Neural cell (in vitro differentiated cells): ENCODE measurements around the gene STRN. TPM values are rescaled to one million over a fixed set of nuclear protein-coding genes. Genes with fewer than 3 reads are reported as not detected.

Experiments
- H2AFZ ChIP-seq: fragments of 200-600, 300-800 bp; sonication (generic), shearing (Covaris generic); 2 replicates; pipeline ENCODE4 v1.6.0; 2014; ENCODE audit warnings: low read depth, mild to moderate bottlenecking, antibody characterized with exemption, low read length, moderate library complexity
- H3F3A ChIP-seq: fragments of 200-600 bp; shearing (Covaris generic); 2 replicates; pipeline ENCODE4 v1.6.1; 2016; ENCODE audit warnings: mild to moderate bottlenecking, moderate library complexity, mixed read lengths, antibody characterized with exemption, low read length; ENCODE audit not compliant: insufficient read depth, poor library complexity, severe bottlenecking
- H3K27ac ChIP-seq: fragments of 200-600, 300-800 bp; sonication (generic), shearing (Covaris generic); 2 replicates; pipeline ENCODE4 v1.5.1; 2014; ENCODE audit warnings: mild to moderate bottlenecking, low read length, moderate library complexity
- H3K27me3 ChIP-seq: fragments of 300-800, 200-600 bp; sonication (generic), shearing (Covaris generic); 2 replicates; pipeline ENCODE4 v1.6.0; 2014; ENCODE audit warnings: mild to moderate bottlenecking, low read depth, low read length, moderate library complexity; ENCODE audit not compliant: insufficient read depth
- H3K36me3 ChIP-seq: fragments of 300-800, 200-600 bp; sonication (generic), shearing (Covaris generic); 2 replicates; pipeline ENCODE4 v1.5.1; 2014; ENCODE audit warnings: mild to moderate bottlenecking, antibody characterized with exemption, low read length, moderate library complexity; ENCODE audit not compliant: insufficient read depth
- H3K4me2 ChIP-seq: fragments of 300-800, 200-600 bp; sonication (generic), shearing (Covaris generic); 2 replicates; pipeline ENCODE4 v1.6.0; 2014; ENCODE audit warnings: mild to moderate bottlenecking, low read length
- H3K4me3 ChIP-seq: fragments of 300-800, 200-600 bp; sonication (generic), shearing (Covaris generic); 2 replicates; pipeline ENCODE4 v1.5.1; 2014; ENCODE audit warnings: mild to moderate bottlenecking, low read length, moderate library complexity
- H3K79me2 ChIP-seq: fragments of 200-600 bp; shearing (Covaris generic); replicated peaks from 2 replicates; pipeline ENCODE4 v1.6.0; 2014; ENCODE audit warnings: mild to moderate bottlenecking, low read length, moderate library complexity; ENCODE audit not compliant: insufficient read depth
- H3K9ac ChIP-seq: fragments of 300-800, 200-600 bp; sonication (generic), shearing (Covaris generic); 2 replicates; pipeline ENCODE4 v1.6.1; 2016; ENCODE audit warnings: mild to moderate bottlenecking, low read length, mixed read lengths
- H3K9me2 ChIP-seq: fragments of 200-600 bp; shearing (Covaris generic); 2 replicates; pipeline ENCODE4 v1.6.1; 2016; ENCODE audit warnings: mild to moderate bottlenecking, low read length, mixed read lengths; ENCODE audit not compliant: insufficient read depth
- H3K9me3 ChIP-seq: fragments of 200-600, 300-800 bp; sonication (generic), shearing (Covaris generic); 2 replicates; pipeline ENCODE4 v1.6.1; 2016; ENCODE audit warnings: mild to moderate bottlenecking, mixed run types, low read length, moderate library complexity, mixed read lengths
- H4K20me1 ChIP-seq: fragments of 200-600 bp; shearing (Covaris generic); 2 replicates; pipeline ENCODE4 v1.6.1; 2016; ENCODE audit warnings: mild to moderate bottlenecking, mixed run types; ENCODE audit not compliant: insufficient read depth
- CTCF ChIP-seq: fragments of 450-650 bp; IDR thresholded peaks from 2 replicates; pipeline ENCODE4 v1.5.1; 2014; ENCODE audit warnings: antibody characterized with exemption, mild to moderate bottlenecking, moderate library complexity; ENCODE audit not compliant: poor library complexity, severe bottlenecking
- EP300 ChIP-seq: fragments of 450-650 bp; conservative IDR thresholded peaks from 2 replicates; pipeline ENCODE4 v1.6.1; 2014; ENCODE audit warnings: antibody characterized with exemption, mild to moderate bottlenecking, moderate library complexity; ENCODE audit not compliant: poor library complexity, severe bottlenecking
- EZH2 ChIP-seq: fragments of 200-600, 300-800 bp; shearing (Covaris generic), sonication (generic); IDR thresholded peaks from 2 replicates; pipeline ENCODE4 v1.6.1; 2014; ENCODE audit warnings: antibody characterized with exemption, low read length, borderline replicate concordance, mild to moderate bottlenecking; ENCODE audit not compliant: insufficient read depth, poor library complexity, severe bottlenecking
- MXI1 ChIP-seq: fragments of 450-650 bp; conservative IDR thresholded peaks from 2 replicates; pipeline ENCODE4 v1.6.1; 2014; ENCODE audit warnings: antibody characterized with exemption, mild to moderate bottlenecking; ENCODE audit not compliant: poor library complexity, severe bottlenecking
- POLR2AphosphoS5 ChIP-seq: IDR thresholded peaks from 2 replicates; pipeline ENCODE4 v1.6.1; 2012
- RAD21 ChIP-seq: fragments of 450-650 bp; conservative IDR thresholded peaks from 2 replicates; pipeline ENCODE4 v1.6.1; 2014; ENCODE audit warnings: antibody characterized with exemption, mild to moderate bottlenecking, moderate library complexity
- SMC3 ChIP-seq: fragments of 450-650 bp; conservative IDR thresholded peaks from 2 replicates; pipeline ENCODE4 v1.6.1; 2014; ENCODE audit warnings: antibody characterized with exemption, mild to moderate bottlenecking, moderate library complexity; ENCODE audit not compliant: poor library complexity
- TAF1 ChIP-seq: IDR thresholded peaks from 2 replicates; pipeline ENCODE4 v1.6.1; 2012; ENCODE audit warnings: low read depth
- polyA plus RNA-seq: library from polyadenylated mRNA; depleted of rRNA; stranded (reverse); fragments of >200 nt; gene quantifications from 2 replicates; pipeline ENCODE4 v1.2.3, GENCODE V29; 2014
- TF ChIP-seq, protein P1 (sequence below): IDR thresholded peaks from 2 replicates; pipeline ENCODE4 v1.6.1; 2012; ENCODE audit warnings: borderline replicate concordance

The STRN gene
- polyA plus RNA-seq, 1 donor from 2014 or later = 9.9 TPM

- no peak overlapping the region for H3K9ac ChIP-seq
- H3F3A ChIP-seq = no peaks in the 10 kb centered on the region
- H3K4me2 ChIP-seq = no peak overlapping the region
- TF ChIP-seq EP300 (no peak), POLR2AphosphoS5 (no peak), MXI1 (no peak), RAD21 (no peak), EZH2 (no peak), CTCF (no peak), SMC3 (no peak), TAF1 (no peak)
- TF ChIP-seq, protein P1, sequence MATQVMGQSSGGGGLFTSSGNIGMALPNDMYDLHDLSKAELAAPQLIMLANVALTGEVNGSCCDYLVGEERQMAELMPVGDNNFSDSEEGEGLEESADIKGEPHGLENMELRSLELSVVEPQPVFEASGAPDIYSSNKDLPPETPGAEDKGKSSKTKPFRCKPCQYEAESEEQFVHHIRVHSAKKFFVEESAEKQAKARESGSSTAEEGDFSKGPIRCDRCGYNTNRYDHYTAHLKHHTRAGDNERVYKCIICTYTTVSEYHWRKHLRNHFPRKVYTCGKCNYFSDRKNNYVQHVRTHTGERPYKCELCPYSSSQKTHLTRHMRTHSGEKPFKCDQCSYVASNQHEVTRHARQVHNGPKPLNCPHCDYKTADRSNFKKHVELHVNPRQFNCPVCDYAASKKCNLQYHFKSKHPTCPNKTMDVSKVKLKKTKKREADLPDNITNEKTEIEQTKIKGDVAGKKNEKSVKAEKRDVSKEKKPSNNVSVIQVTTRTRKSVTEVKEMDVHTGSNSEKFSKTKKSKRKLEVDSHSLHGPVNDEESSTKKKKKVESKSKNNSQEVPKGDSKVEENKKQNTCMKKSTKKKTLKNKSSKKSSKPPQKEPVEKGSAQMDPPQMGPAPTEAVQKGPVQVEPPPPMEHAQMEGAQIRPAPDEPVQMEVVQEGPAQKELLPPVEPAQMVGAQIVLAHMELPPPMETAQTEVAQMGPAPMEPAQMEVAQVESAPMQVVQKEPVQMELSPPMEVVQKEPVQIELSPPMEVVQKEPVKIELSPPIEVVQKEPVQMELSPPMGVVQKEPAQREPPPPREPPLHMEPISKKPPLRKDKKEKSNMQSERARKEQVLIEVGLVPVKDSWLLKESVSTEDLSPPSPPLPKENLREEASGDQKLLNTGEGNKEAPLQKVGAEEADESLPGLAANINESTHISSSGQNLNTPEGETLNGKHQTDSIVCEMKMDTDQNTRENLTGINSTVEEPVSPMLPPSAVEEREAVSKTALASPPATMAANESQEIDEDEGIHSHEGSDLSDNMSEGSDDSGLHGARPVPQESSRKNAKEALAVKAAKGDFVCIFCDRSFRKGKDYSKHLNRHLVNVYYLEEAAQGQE = no peak
- no peak overlapping the region for H3K4me3 ChIP-seq
- no peaks in the 10 kb centered on the region for H3K79me2 ChIP-seq
- no peaks in the 10 kb centered on the region for H3K27me3 ChIP-seq
- H3K9me3 ChIP-seq = no peaks in the 10 kb centered on the region
- no peak overlapping the region for H3K27ac ChIP-seq
- H2AFZ ChIP-seq = no peak overlapping the region
- H3K36me3 ChIP-seq = peaks cover 3% of the 10 kb centered on the region
- no peaks in the 10 kb centered on the region for H4K20me1 ChIP-seq
- H3K9me2 ChIP-seq = no peaks in the 10 kb centered on the region
These were observed 48.0 kb downstream of the STRN start for GRCh38 chr2:36918307-36918706.

GRCh38 chr2:36915627-36916026, 50.7 kb downstream of the STRN start:
- Histone ChIP-seq H3K9me2 (no peaks in the 10 kb centered on the region), H3F3A (no peaks in the 10 kb centered on the region), H2AFZ (no peak overlapping the region), H3K9ac (no peak overlapping the region), H3K4me3 (no peak overlapping the region), H3K4me2 (no peak overlapping the region), H3K79me2 (no peaks in the 10 kb centered on the region), H3K36me3 (peaks cover 3% of the 10 kb centered on the region), H3K9me3 (no peaks in the 10 kb centered on the region), H3K27ac (no peak overlapping the region), H3K27me3 (no peaks in the 10 kb centered on the region), H4K20me1 (no peaks in the 10 kb centered on the region)
- TF ChIP-seq EZH2 (no peak), POLR2AphosphoS5 (no peak), CTCF (no peak), MXI1 (no peak), SMC3 (no peak)
- TF ChIP-seq, protein P1 = no peak
